Epithelial cell of alveolus of lung (primary cell): ENCODE measurements around the gene RHOT1. TPM values are rescaled to one million over a fixed set of nuclear protein-coding genes. Genes with fewer than 3 reads are reported as not detected.

Experiments used
- total RNA-seq: library from RNA; depleted of rRNA; stranded (reverse); fragments of >200 nt; gene quantifications from 2 replicates; pipeline ENCODE4 v1.2.1, GENCODE V29; 2015

The RHOT1 gene
- 24.6 and 29.0 TPM in 2 replicates for total RNA-seq

GRCh38 chr17:32142038-32142856, at the start of gene RHOT1:
Gene RHOT1 (plus strand): TSS chr17:32142502. CDS start chr17:32142693, 191 bp downstream.

GRCh38 chr17:32265192-32265923, 123.1 kb downstream of the RHOT1 start, which contains the start of gene RHBDL3:
Gene RHBDL3 (plus strand): TSS chr17:32265832. CDS start chr17:32266190, 358 bp downstream.

Other genes starting within 250 kb of the RHOT1 start
- 24.1 and 25.3 TPM in 2 replicates for gene UTP6, start 240.8 kb upstream of the RHOT1 start, total RNA-seq
- 15.0 and 15.3 TPM in 2 replicates for gene SUZ12, start 205.5 kb upstream of the RHOT1 start, total RNA-seq
- gene LRRC37B, start 135.1 kb upstream of the RHOT1 start, total RNA-seq = 3.4 and 8.9 TPM in 2 replicates
- gene RHBDL3, start 123.3 kb downstream of the RHOT1 start, total RNA-seq = 0.26 TPM in 1 of 2 replicates, not detected in the other
- gene C17orf75, start 199.7 kb downstream of the RHOT1 start, total RNA-seq = 9.2 and 12.9 TPM in 2 replicates
- 115 and 154 TPM in 2 replicates for gene ZNF207, start 207.7 kb downstream of the RHOT1 start, total RNA-seq